Measurements from ENCODE around the gene ALPL. TPM values are rescaled to one million over a fixed set of nuclear protein-coding genes. Genes with fewer than 3 reads are reported as not detected.

The ALPL gene
- total RNA-seq, 1 experiment from 2014 or later, result 0.31 TPM

DNA sequence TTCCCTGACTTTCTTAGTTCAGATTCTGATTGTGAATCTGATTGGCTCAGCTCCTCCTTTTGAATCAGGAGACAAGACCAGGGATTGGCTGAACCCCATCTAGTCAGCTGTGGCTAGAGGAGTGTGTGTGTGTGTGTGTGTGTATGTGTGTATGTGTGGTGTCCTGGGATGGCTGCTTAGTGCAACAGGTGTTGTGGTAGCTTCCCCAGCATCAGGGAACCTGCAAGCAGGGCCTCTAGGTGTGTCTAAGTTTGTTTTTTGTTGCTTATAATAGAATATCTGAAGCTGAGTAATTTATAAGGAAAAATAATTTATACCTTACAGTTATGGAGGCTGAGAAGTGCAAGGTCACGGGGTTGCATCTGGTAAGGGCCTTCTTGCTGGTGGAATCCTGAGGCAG lies 13.2 kb upstream of the ALPL start:
- DNase-seq, result no peak
- Mint-ChIP-seq H3K9me3 (ENCODE audit: low read depth, unreplicated experiment) (no peaks in the 10 kb centered on the region), H3K36me3 (ENCODE audit: insufficient read depth, unreplicated experiment) (no peaks in the 10 kb centered on the region), H3K4me3 (ENCODE audit: low read depth, unreplicated experiment) (no peak overlapping the region), H3K27ac (ENCODE audit: unreplicated experiment) (no peak overlapping the region), H3K27me3 (ENCODE audit: unreplicated experiment) (no peaks in the 10 kb centered on the region), H3K4me1 (ENCODE audit: low read depth, unreplicated experiment) (no peaks in the 10 kb centered on the region)
- CTCF ChIA-PET, result no interaction called here
- TF ChIP-seq, protein P1, sequence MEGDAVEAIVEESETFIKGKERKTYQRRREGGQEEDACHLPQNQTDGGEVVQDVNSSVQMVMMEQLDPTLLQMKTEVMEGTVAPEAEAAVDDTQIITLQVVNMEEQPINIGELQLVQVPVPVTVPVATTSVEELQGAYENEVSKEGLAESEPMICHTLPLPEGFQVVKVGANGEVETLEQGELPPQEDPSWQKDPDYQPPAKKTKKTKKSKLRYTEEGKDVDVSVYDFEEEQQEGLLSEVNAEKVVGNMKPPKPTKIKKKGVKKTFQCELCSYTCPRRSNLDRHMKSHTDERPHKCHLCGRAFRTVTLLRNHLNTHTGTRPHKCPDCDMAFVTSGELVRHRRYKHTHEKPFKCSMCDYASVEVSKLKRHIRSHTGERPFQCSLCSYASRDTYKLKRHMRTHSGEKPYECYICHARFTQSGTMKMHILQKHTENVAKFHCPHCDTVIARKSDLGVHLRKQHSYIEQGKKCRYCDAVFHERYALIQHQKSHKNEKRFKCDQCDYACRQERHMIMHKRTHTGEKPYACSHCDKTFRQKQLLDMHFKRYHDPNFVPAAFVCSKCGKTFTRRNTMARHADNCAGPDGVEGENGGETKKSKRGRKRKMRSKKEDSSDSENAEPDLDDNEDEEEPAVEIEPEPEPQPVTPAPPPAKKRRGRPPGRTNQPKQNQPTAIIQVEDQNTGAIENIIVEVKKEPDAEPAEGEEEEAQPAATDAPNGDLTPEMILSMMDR (IDR thresholded peaks at IDR 0.05; ENCODE audit: unreplicated experiment), result no peak
- intact Hi-C loops (cut with micrococcal nuclease; ENCODE audit: unreplicated experiment), result no loop called here
- BruUV-seq (replicated peaks), result no TSS peak

DNA sequence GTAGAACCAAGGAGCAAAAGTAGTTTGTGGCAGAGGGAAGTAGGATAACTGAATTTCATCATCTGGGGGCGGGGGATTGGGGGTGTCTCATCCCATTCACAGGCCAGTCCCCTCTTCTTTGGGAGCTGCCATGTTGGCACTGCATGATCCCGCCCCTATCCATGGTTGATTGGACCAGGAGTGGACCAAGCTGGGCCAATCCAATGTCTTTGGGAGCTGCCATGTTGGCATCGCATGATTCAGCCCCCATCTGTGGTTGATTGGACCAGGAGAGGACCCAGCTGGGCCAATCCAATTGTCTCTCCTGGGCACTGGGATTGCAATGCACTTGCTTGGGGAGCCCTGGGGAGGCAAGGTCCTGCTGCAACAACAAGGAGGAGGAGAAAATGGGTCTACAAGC lies 12.3 kb upstream of the ALPL start:
- CTCF ChIA-PET, result no interaction called here
- H3K4me1 Mint-ChIP-seq (ENCODE audit: low read depth, unreplicated experiment), result no peaks in the 10 kb centered on the region
- no TSS peak for BruUV-seq (replicated peaks)
- no peaks in the 10 kb centered on the region for H3K36me3 Mint-ChIP-seq (ENCODE audit: insufficient read depth, unreplicated experiment)
- intact Hi-C loops (cut with micrococcal nuclease; ENCODE audit: unreplicated experiment), result no loop called here
- no peaks in the 10 kb centered on the region for H3K27me3 Mint-ChIP-seq (ENCODE audit: unreplicated experiment)
- no peak overlapping the region for H3K4me3 Mint-ChIP-seq (ENCODE audit: low read depth, unreplicated experiment)
- TF ChIP-seq, protein P1 (IDR thresholded peaks at IDR 0.05; ENCODE audit: unreplicated experiment), result no peak
- H3K27ac Mint-ChIP-seq (ENCODE audit: unreplicated experiment), result no peak overlapping the region
- H3K9me3 Mint-ChIP-seq (ENCODE audit: low read depth, unreplicated experiment), result no peaks in the 10 kb centered on the region
- no peak for DNase-seq

DNA sequence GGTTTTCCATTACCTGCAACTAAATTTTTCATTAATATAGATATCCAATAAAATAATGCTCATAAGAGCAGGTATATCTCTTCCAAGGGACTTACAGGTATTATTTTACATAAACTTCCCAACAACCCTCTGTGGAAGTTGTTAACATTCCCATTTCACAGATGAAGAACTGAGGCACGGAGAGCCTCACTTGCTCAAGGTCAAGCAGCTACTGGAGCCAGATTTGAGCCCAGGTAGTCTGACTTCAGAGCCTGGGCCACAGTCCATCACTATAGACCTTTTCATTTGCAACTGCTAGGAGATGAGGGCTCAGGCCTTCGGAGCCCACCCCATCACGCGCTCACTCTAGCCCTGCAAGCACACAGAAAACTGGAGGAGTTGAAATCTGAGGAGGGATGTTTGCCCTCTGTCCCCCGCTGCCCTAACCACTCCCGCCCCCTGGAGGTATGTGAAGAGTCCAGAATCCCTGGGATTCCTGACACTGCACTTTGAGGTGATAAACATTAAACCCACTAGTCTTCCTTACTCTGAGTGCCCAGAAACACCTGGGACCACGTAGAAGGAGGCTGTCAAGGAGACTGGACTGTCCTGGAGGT lies 11.7 kb upstream of the ALPL start:
- Mint-ChIP-seq H3K27ac (ENCODE audit: unreplicated experiment) (no peak overlapping the region), H3K4me1 (ENCODE audit: low read depth, unreplicated experiment) (no peaks in the 10 kb centered on the region), H3K36me3 (ENCODE audit: insufficient read depth, unreplicated experiment) (no peaks in the 10 kb centered on the region), H3K9me3 (ENCODE audit: low read depth, unreplicated experiment) (no peaks in the 10 kb centered on the region), H3K27me3 (ENCODE audit: unreplicated experiment) (no peaks in the 10 kb centered on the region), H3K4me3 (ENCODE audit: low read depth, unreplicated experiment) (no peak overlapping the region)
- no TSS peak for BruUV-seq (replicated peaks)
- intact Hi-C loops (cut with micrococcal nuclease; ENCODE audit: unreplicated experiment), result no loop called here
- TF ChIP-seq, protein P1 (IDR thresholded peaks at IDR 0.05; ENCODE audit: unreplicated experiment), result no peak
- DNase-seq, result no peak
- CTCF ChIA-PET, result no interaction called here

DNA sequence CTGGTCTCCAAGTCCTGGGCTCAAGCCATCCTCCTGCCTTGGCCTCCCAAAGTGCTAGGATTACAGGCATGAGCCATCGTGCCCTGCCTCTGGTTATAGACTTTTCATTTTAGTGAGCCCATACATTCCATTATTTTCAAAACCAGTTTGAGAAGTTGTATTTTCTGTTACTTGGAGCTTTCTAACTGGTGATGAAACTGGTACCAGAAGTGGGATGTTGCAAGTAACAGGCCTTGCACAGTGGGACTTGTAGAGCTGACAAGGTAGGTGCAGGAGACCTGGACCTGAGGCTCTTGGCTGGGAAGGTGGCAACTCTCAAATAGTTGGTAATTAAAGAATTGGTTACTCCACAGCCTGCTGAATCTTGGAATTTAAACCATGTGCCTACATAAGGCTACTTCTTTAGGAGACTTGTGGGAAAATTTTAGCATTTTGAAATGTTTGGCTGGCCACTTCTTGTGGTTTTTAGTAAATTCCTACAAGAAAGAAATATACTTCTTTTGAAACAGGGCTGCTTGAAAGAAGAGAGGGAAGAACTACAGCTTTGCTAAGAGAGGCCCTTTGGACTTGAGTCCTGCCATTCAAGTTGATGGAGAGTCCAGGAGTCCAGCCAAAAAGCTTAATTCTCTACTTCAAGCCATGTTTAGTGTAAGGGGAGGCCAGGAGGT lies 9.8 kb upstream of the ALPL start:
- Mint-ChIP-seq H3K27me3 (ENCODE audit: unreplicated experiment) (no peaks in the 10 kb centered on the region), H3K4me1 (ENCODE audit: low read depth, unreplicated experiment) (no peaks in the 10 kb centered on the region), H3K27ac (ENCODE audit: unreplicated experiment) (no peak overlapping the region), H3K4me3 (ENCODE audit: low read depth, unreplicated experiment) (no peak overlapping the region), H3K9me3 (ENCODE audit: low read depth, unreplicated experiment) (no peaks in the 10 kb centered on the region), H3K36me3 (ENCODE audit: insufficient read depth, unreplicated experiment) (peaks cover 5% of the 10 kb centered on the region)
- BruUV-seq (replicated peaks), result no TSS peak
- intact Hi-C loops (cut with micrococcal nuclease; ENCODE audit: unreplicated experiment), result no loop called here
- CTCF ChIA-PET, result no interaction called here
- DNase-seq, result no peak
- TF ChIP-seq, protein P1 (IDR thresholded peaks at IDR 0.05; ENCODE audit: unreplicated experiment), result no peak

Data from Calu3 (cell line).